ENCODE results near the gene GPBAR1.
A peak's percentile ranks its signal among the peaks of the same experiment; 100 is the strongest.
"Not testable (repeated sequence)": the region's sequence is repeated elsewhere in the genome, so short reads cannot be mapped to it uniquely, and the experiment has no call there.

GPBAR1 gene

GRCh38 chr2:218296200-218296599, 35.4 kb downstream of the GPBAR1 start:
- no peak for DNase-seq (ENCODE audit: low read depth, low spot score)
- H3K4me3 ChIP-seq (ENCODE audit: low read length): no peak overlapping the region

GRCh38 chr2:218296847-218297246, 36.0 kb downstream of the GPBAR1 start:
- DNase-seq (ENCODE audit: low read depth, low spot score): no peak
- H3K4me3 ChIP-seq (ENCODE audit: low read length): no peak overlapping the region

GRCh38 chr2:218298314-218298875, 37.6 kb downstream of the GPBAR1 start:
- DNase-seq (ENCODE audit: low read depth, low spot score): no peak
- no peak overlapping the region for H3K4me3 ChIP-seq (ENCODE audit: low read length)

GRCh38 chr2:218300141-218300540, 39.3 kb downstream of the GPBAR1 start:
- DNase-seq (ENCODE audit: low read depth, low spot score): no peak

GRCh38 chr2:218301176-218301819, 40.5 kb downstream of the GPBAR1 start:
- no peak overlapping the region for H3K4me3 ChIP-seq (ENCODE audit: low read length)
- DNase-seq (ENCODE audit: low read depth, low spot score): peak; percentile 94

More at GRCh38 chr2:218300141-218300540, 39.3 kb downstream of the GPBAR1 start:
- no peak overlapping the region for H3K4me3 ChIP-seq (ENCODE audit: low read length)

- no peak for DNase-seq (ENCODE audit: low read depth, low spot score)
- H3K4me3 ChIP-seq (ENCODE audit: low read length): no peak overlapping the region
These were observed 44.6 kb downstream of the GPBAR1 start for GRCh38 chr2:218305383-218305782.

- H3K4me3 ChIP-seq (ENCODE audit: low read length): no peak overlapping the region
- DNase-seq (ENCODE audit: low read depth, low spot score): no peak
These were observed 45.5 kb downstream of the GPBAR1 start for GRCh38 chr2:218306184-218306920.

GRCh38 chr2:218307415-218308090, 46.7 kb downstream of the GPBAR1 start:
- no peak overlapping the region for H3K4me3 ChIP-seq (ENCODE audit: low read length)
- no peak for DNase-seq (ENCODE audit: low read depth, low spot score)

GRCh38 chr2:218310853-218311540, 50.2 kb downstream of the GPBAR1 start:
- no peak for DNase-seq (ENCODE audit: low read depth, low spot score)
- no peak overlapping the region for H3K4me3 ChIP-seq (ENCODE audit: low read length)

GRCh38 chr2:218311541-218312266, 50.9 kb downstream of the GPBAR1 start:
- DNase-seq (ENCODE audit: low read depth, low spot score); H3K4me3 ChIP-seq (ENCODE audit: low read length): not testable (repeated sequence)

- no peak for DNase-seq (ENCODE audit: low read depth, low spot score)
- H3K4me3 ChIP-seq (ENCODE audit: low read length): no peak overlapping the region
These were observed 51.5 kb downstream of the GPBAR1 start for GRCh38 chr2:218312267-218312756.

- DNase-seq (ENCODE audit: low read depth, low spot score): no peak
- no peak overlapping the region for H3K4me3 ChIP-seq (ENCODE audit: low read length)
These were observed 52.5 kb downstream of the GPBAR1 start for GRCh38 chr2:218313356-218313755.

All from Jurkat, Clone E6-1 (cell line).